Activated CD4-positive, alpha-beta T cell treated with anti-CD3 and anti-CD28 coated beads for 36 hours (primary cell): ENCODE data around the gene TMEM245. TPM values are rescaled to one million over a fixed set of nuclear protein-coding genes. Genes with fewer than 3 reads are reported as not detected.

ENCODE experiments used
- ATAC-seq: fragments of 200-7000 bp; cut with Tn5 transposase; one replicate; pipeline ENCODE4 v1.10.0; 2021; ENCODE audit warnings: mild to moderate bottlenecking, moderate library complexity
- CTCF ChIA-PET: fragments of 350-600 bp; sonication (Branson Sonifier 250); formaldehyde crosslinking; loops from one replicate; lab custom pipeline; 2021; ENCODE audit warnings: antibody characterized with exemption; lab: Charles Lee
- POLR2A ChIA-PET: fragments of 350-600 bp; sonication (Branson Sonifier 250); formaldehyde crosslinking; loops from one replicate; lab custom pipeline; 2021; ENCODE audit warnings: antibody characterized with exemption, inconsistent platforms; lab: Charles Lee
- DNase-seq: peaks from one replicate; pipeline ENCODE4 v3.0.0-alpha.2; 2020
- H3K27ac Mint-ChIP-seq: one replicate; pipeline ENCODE4 v1.8.0; 2021; ENCODE audit warnings: mixed read lengths
- H3K27me3 Mint-ChIP-seq: one replicate; pipeline ENCODE4 v1.8.0; 2021; ENCODE audit warnings: mixed read lengths
- H3K36me3 Mint-ChIP-seq: one replicate; pipeline ENCODE4 v1.8.0; 2021; ENCODE audit warnings: low read depth, mixed read lengths
- H3K4me1 Mint-ChIP-seq: one replicate; pipeline ENCODE4 v1.8.0; 2021; ENCODE audit warnings: mixed read lengths
- H3K4me3 Mint-ChIP-seq: one replicate; pipeline ENCODE4 v1.8.0; 2021; ENCODE audit warnings: mild to moderate bottlenecking, moderate library complexity, mixed read lengths
- H3K9me3 Mint-ChIP-seq: one replicate; pipeline ENCODE4 v1.8.0; 2021; ENCODE audit warnings: low read depth, mixed read lengths
- intact Hi-C, 2 experiments: fragments of 100-400 bp; cut with DNase I in 1 of 2; cut with micrococcal nuclease in 1 of 2; formaldehyde crosslinking; loops; one replicate each; pipeline versions ENCODE4 v1.14.2 to v1.15.1; 2022 to 2024; cut with DNase I, micrococcal nuclease
- total RNA-seq, 2 experiments: library from RNA; stranded (reverse); gene quantifications; one replicate each; pipeline ENCODE4 v1.2.3, GENCODE V29; 2021

Gene TMEM245
- total RNA-seq, 2 experiments from 2014 or later, result 24.0 to 24.5 TPM

GRCh38 chr9:109012009-109012875 lies 107.5 kb downstream of the TMEM245 start:
- ChIA-PET CTCF (interaction anchor here (0.7 kb wide), 1 partner anchor 58 kb away, joined by 3 read pairs; no protein-coding TSS in a partner anchor), POLR2A (no interaction called here)
- H3K4me1 Mint-ChIP-seq, result peaks cover 32% of the 10 kb centered on the region
- peak; percentile 75 for DNase-seq
- peak; percentile 51 for ATAC-seq
- H3K36me3 Mint-ChIP-seq, result no peaks in the 10 kb centered on the region
- H3K27me3 Mint-ChIP-seq, result no peaks in the 10 kb centered on the region
- H3K9me3 Mint-ChIP-seq, result no peaks in the 10 kb centered on the region
- H3K27ac Mint-ChIP-seq, result peak overlapping the region; percentile 82
- intact Hi-C loops, result loop anchor here (1.0 to 5.0 kb wide), 10 partner anchors 85 to 1770 kb away; partner anchors contain the start of genes EPB41L4B (in 1 of the 2), KLF4 (in 1 of the 2), RAD23B (in 1 of the 2) and TXN (in 1 of the 2)
- peak overlapping the region; percentile 87 for H3K4me3 Mint-ChIP-seq

DNA sequence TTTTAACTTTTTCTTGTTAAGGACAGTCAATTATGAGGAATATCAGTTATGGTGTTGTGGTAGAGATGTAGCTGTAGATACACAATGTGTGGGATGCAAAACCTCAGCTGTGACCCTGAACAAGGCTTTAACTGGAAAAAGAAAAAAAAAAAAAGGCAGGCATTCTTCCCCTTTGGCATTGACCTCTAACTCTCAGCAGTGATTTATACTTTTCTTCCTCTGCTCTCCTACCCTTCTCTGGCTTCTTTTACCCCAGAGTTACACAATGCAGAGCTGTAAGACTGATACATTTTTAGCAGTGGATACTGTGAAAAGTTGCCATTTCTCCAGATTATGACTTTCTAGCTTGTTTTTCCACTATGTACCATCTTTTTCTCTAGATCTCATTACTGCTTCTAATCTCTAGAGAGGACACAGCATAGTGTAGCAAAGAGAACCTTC lies 108.5 kb downstream of the TMEM245 start:
- Mint-ChIP-seq H3K4me3 (no peak overlapping the region), H3K9me3 (no peaks in the 10 kb centered on the region), H3K4me1 (peaks cover 32% of the 10 kb centered on the region), H3K36me3 (no peaks in the 10 kb centered on the region), H3K27ac (peak overlapping the region; percentile 17), H3K27me3 (no peaks in the 10 kb centered on the region)
- ATAC-seq, result no peak
- ChIA-PET POLR2A (interaction anchor here (0.6 kb wide), 1 partner anchor 40 kb away, joined by 4 read pairs; no protein-coding TSS in a partner anchor), CTCF (interaction anchor here (0.6 to 0.7 kb wide), 2 partner anchors 13 to 1703 kb away, joined by 3 read pairs; no protein-coding TSS in a partner anchor)
- intact Hi-C loops, result loop anchor here (5.0 kb wide), 6 partner anchors 86 to 1769 kb away; partner anchors contain the start of genes KLF4 (in 1 of the 2) and TXN (in 1 of the 2)
- no peak for DNase-seq

GRCh38 chr9:109010746-109011145 lies 109.0 kb downstream of the TMEM245 start:
- DNase-seq (peak; percentile 89), ATAC-seq (peak; percentile 57)
- Mint-ChIP-seq H3K4me1 (peaks cover 32% of the 10 kb centered on the region), H3K27ac (no peak overlapping the region), H3K36me3 (no peaks in the 10 kb centered on the region), H3K27me3 (no peaks in the 10 kb centered on the region), H3K4me3 (no peak overlapping the region), H3K9me3 (no peaks in the 10 kb centered on the region)
- ChIA-PET CTCF (interaction anchor here (0.6 to 0.7 kb wide), 4 partner anchors 12 to 107 kb away, joined by 3 read pairs; no protein-coding TSS in a partner anchor), POLR2A (interaction anchor here (0.6 kb wide), 1 partner anchor 40 kb away, joined by 4 read pairs; no protein-coding TSS in a partner anchor)
- intact Hi-C loops, result loop anchor here (5.0 kb wide), 6 partner anchors 87 to 1768 kb away; partner anchors contain the start of genes KLF4 (in 1 of the 2) and TXN (in 1 of the 2)

GRCh38 chr9:109005678-109006077 lies 114.1 kb downstream of the TMEM245 start:
- intact Hi-C loops, result no loop called here
- no peak for ATAC-seq
- DNase-seq, result no peak
- Mint-ChIP-seq H3K27me3 (no peaks in the 10 kb centered on the region), H3K4me1 (peaks cover 9% of the 10 kb centered on the region), H3K4me3 (no peak overlapping the region), H3K27ac (no peak overlapping the region), H3K36me3 (peaks cover 7% of the 10 kb centered on the region), H3K9me3 (peaks cover 5% of the 10 kb centered on the region)
- ChIA-PET CTCF (interaction anchor here (1.0 kb wide), 1 partner anchor 11 kb away, joined by 3 read pairs; no protein-coding TSS in a partner anchor), POLR2A (interaction anchor here (0.6 to 1.1 kb wide), 2 partner anchors 9 to 35 kb away, joined by 3 to 8 read pairs; no protein-coding TSS in a partner anchor)

DNA sequence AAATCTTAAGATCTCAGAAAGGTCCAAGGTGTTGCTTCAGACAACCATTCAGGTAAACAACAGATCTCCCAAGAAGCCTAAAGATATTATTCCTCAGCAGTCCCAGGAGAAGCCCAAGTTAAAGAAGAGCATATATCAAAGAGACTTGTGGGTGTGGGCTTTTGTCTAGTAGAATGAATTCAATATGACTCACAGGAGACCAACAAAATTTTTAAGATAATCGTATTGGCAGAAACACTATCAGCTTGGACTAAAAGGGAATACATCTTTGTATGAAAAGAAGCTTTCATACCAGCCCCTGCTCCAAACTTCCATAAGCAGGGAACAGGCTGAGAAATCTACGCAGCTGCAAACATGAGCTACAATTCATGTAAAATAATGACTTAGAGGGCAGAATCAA lies 116.6 kb downstream of the TMEM245 start:
- no peak for DNase-seq
- no peak for ATAC-seq
- POLR2A ChIA-PET, result no interaction called here
- intact Hi-C loops, result no loop called here
- peaks cover 7% of the 10 kb centered on the region for H3K4me1 Mint-ChIP-seq
- H3K27me3 Mint-ChIP-seq, result no peaks in the 10 kb centered on the region
- no peak overlapping the region for H3K27ac Mint-ChIP-seq
- no peak overlapping the region for H3K4me3 Mint-ChIP-seq
- CTCF ChIA-PET, result interaction anchor here (1.0 kb wide), 1 partner anchor 142 kb away, joined by 3 read pairs; no protein-coding TSS in a partner anchor
- H3K9me3 Mint-ChIP-seq, result peaks cover 5% of the 10 kb centered on the region
- H3K36me3 Mint-ChIP-seq, result peaks cover 7% of the 10 kb centered on the region

DNA sequence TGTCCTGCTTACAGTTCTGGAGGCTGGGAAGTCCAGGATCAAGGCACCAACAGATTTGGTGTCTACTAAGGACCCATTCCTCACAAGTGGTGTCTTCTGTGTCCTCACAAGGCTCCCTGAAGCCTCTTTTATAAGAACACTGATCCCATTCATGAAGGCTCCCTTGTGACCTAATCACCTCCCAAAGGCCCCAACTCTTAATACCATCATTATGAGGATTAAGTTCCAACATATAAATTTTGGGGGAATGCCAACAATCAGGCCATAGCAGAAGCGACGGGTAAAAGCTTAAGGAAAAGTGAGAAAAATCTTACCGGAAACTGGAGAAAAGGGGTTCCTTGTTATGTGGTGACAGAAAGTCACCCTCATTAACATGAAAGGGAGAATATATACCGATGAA lies 117.6 kb downstream of the TMEM245 start:
- ChIA-PET POLR2A (no interaction called here), CTCF (no interaction called here)
- Mint-ChIP-seq H3K27me3 (no peaks in the 10 kb centered on the region), H3K27ac (no peak overlapping the region), H3K4me1 (peaks cover 7% of the 10 kb centered on the region), H3K9me3 (peaks cover 5% of the 10 kb centered on the region), H3K36me3 (peaks cover 7% of the 10 kb centered on the region), H3K4me3 (no peak overlapping the region)
- no peak for DNase-seq
- ATAC-seq, result no peak
- intact Hi-C loops, result no loop called here

DNA sequence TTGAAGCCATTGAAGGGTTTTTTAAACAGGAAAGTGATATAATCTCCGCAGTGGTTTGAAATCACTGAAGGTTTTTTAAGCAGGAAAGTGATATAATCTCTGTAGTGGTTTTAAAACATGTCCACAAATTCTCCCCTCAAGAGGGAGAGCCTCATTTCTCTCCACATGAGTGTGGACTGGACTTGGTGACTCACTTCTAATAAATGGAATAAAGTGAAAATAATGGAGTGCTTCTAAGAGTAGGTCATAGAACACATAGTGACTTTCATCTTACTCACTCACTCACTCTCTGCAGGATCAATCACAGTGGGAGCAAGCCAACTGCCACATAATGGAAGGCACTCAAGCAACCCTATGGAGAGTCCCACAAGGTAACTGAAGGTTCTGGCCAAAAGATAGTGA lies 118.5 kb downstream of the TMEM245 start:
- Mint-ChIP-seq H3K27me3 (no peaks in the 10 kb centered on the region), H3K9me3 (peaks cover 5% of the 10 kb centered on the region), H3K36me3 (peaks cover 7% of the 10 kb centered on the region), H3K4me1 (peaks cover 7% of the 10 kb centered on the region), H3K4me3 (no peak overlapping the region), H3K27ac (no peak overlapping the region)
- ATAC-seq (peak; percentile 19), DNase-seq (no peak)
- ChIA-PET POLR2A (no interaction called here), CTCF (no interaction called here)
- intact Hi-C loops, result no loop called here

DNA sequence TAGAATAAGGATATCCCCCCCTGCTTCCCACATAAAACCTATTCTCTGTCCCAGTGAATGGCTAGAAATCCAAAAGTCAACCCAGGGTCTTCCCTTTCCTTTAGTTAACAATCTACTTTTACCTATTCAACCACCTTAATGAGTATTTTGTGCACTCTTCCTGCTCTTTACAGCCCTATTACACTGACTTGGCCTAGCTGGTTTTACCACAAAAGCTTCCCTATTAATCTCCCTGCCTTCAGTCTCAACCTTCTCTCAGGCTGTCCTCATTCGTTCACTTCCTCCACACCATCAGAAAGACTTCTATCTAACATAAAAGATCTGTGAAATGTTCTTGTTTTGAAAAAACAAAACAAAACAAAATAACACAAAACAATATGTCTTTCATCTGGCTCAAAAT lies 122.6 kb downstream of the TMEM245 start:
- no peak for DNase-seq
- H3K36me3 Mint-ChIP-seq, result no peaks in the 10 kb centered on the region
- H3K4me1 Mint-ChIP-seq, result peaks cover 16% of the 10 kb centered on the region
- no peak for ATAC-seq
- H3K27me3 Mint-ChIP-seq, result no peaks in the 10 kb centered on the region
- ChIA-PET CTCF (no interaction called here), POLR2A (no interaction called here)
- H3K9me3 Mint-ChIP-seq, result no peaks in the 10 kb centered on the region
- H3K4me3 Mint-ChIP-seq, result no peak overlapping the region
- H3K27ac Mint-ChIP-seq, result no peak overlapping the region
- intact Hi-C loops, result no loop called here

DNA sequence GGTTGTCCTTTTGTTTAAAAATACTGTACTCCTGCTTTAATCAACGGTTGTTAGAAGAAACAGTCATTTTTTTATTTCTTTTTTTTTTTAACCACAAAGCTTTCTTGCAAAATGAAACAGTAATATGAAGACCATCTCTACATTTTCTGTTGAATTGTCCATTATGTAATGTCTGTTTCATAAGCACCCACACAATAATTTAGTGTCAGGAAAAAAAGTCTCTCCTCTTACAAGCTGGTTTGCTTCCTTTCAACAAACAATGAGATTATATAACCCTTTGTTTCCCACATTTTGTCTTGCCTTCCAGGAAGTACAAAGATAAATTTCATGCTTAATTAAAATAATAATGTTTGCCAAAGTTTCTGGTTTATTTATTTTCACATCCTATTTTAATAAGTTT lies 123.1 kb downstream of the TMEM245 start:
- Mint-ChIP-seq H3K27ac (no peak overlapping the region), H3K27me3 (no peaks in the 10 kb centered on the region), H3K4me1 (peaks cover 16% of the 10 kb centered on the region), H3K9me3 (no peaks in the 10 kb centered on the region), H3K4me3 (no peak overlapping the region), H3K36me3 (no peaks in the 10 kb centered on the region)
- ATAC-seq (no peak), DNase-seq (no peak)
- intact Hi-C loops, result no loop called here
- ChIA-PET POLR2A (no interaction called here), CTCF (no interaction called here)

- DNase-seq (peak; percentile 12), ATAC-seq (peak; percentile 71)
- ChIA-PET CTCF (interaction anchor here (0.6 to 1.3 kb wide), 2 partner anchors 11 to 1005 kb away, joined by 3 to 4 read pairs; no protein-coding TSS in a partner anchor), POLR2A (no interaction called here)
- H3K4me3 Mint-ChIP-seq, result no peak overlapping the region
- intact Hi-C loops, result no loop called here
- H3K27ac Mint-ChIP-seq, result no peak overlapping the region
- peaks cover 6% of the 10 kb centered on the region for H3K36me3 Mint-ChIP-seq
- no peaks in the 10 kb centered on the region for H3K27me3 Mint-ChIP-seq
- no peaks in the 10 kb centered on the region for H3K9me3 Mint-ChIP-seq
- peaks cover 9% of the 10 kb centered on the region for H3K4me1 Mint-ChIP-seq
These were observed 125.1 kb downstream of the TMEM245 start for GRCh38 chr9:108994695-108995094.

GRCh38 chr9:108991479-108991878 lies 128.3 kb downstream of the TMEM245 start:
- Mint-ChIP-seq H3K4me1 (peaks cover 9% of the 10 kb centered on the region), H3K9me3 (no peaks in the 10 kb centered on the region), H3K27me3 (no peaks in the 10 kb centered on the region), H3K27ac (no peak overlapping the region), H3K4me3 (no peak overlapping the region), H3K36me3 (peaks cover 11% of the 10 kb centered on the region)
- ATAC-seq (no peak), DNase-seq (no peak)
- POLR2A ChIA-PET, result no interaction called here
- CTCF ChIA-PET, result no interaction called here
- intact Hi-C loops, result no loop called here
